ENCODE measurements around the gene NAA10. TPM values are rescaled to one million over a fixed set of nuclear protein-coding genes. Genes with fewer than 3 reads are reported as not detected.

NAA10 gene
- total and polyA plus RNA-seq, 5 donors = 61.1 to 108 (median 66.4) TPM

- no peaks in the 10 kb centered on the region for H3K4me1 ChIP-seq (ENCODE audit: control insufficient read depth, insufficient read depth, low read length)
- ATAC-seq (no peak), DNase-seq (no peak)
- 32% methylated on average over 6 of the region's 6 CpGs for WGBS
- no peak overlapping the region for H3K4me3 ChIP-seq (ENCODE audit: low read length)
- no peaks in the 10 kb centered on the region for H3K9me3 ChIP-seq (ENCODE audit: control insufficient read depth, low read length)
- no peak overlapping the region for H3K27ac ChIP-seq (ENCODE audit: low read length)
- intact Hi-C loops (cut with DNase I) = no loop called here
- no peaks in the 10 kb centered on the region for H3K27me3 ChIP-seq (ENCODE audit: control insufficient read depth, insufficient read depth)
These were observed 54.4 kb downstream of the NAA10 start for GRCh38 chrX:153880440-153880815.

GRCh38 chrX:153879741-153880439 lies 54.9 kb downstream of the NAA10 start:
- 56% methylated on average over 12 of the region's 12 CpGs for WGBS
- intact Hi-C loops (cut with DNase I) = no loop called here

More at GRCh38 chrX:153879741-153880439, 54.9 kb downstream of the NAA10 start:
- ATAC-seq (no peak), DNase-seq (no peak)
- H3K4me1 ChIP-seq (ENCODE audit: control insufficient read depth, insufficient read depth, low read length) = no peaks in the 10 kb centered on the region
- no peak overlapping the region for H3K4me3 ChIP-seq (ENCODE audit: low read length)
- no peaks in the 10 kb centered on the region for H3K9me3 ChIP-seq (ENCODE audit: control insufficient read depth, low read length)
- no peak overlapping the region for H3K27ac ChIP-seq (ENCODE audit: low read length)
- H3K27me3 ChIP-seq (ENCODE audit: control insufficient read depth, insufficient read depth) = no peaks in the 10 kb centered on the region

Small RNAs within 50 kb of the gene (microRNA-seq; reads per million reads assigned to microRNA genes)
- gene MIR3202-1 = 0 reads per million in 2 donors
- 0 reads per million in 2 donors for gene MIR3202-2

Other genes starting within 250 kb of the NAA10 start
- gene SLC6A8, start 247.1 kb downstream of the NAA10 start, total RNA-seq = 100 to 1,000 TPM; 107 to 191 (median 151) TPM
- gene SLC6A8, start 247.1 kb downstream of the NAA10 start, polyA plus RNA-seq = 131 TPM
- gene BCAP31, start 210.7 kb downstream of the NAA10 start, total RNA-seq = 100 to 1,000 TPM; 111 to 143 (median 123) TPM
- 149 TPM for gene BCAP31, start 210.7 kb downstream of the NAA10 start, polyA plus RNA-seq
- 10 to 100 TPM; 14.1 to 15.9 (median 15.5) TPM for gene ABCD1, start 210.2 kb downstream of the NAA10 start, total RNA-seq
- 11.0 TPM for gene ABCD1, start 210.2 kb downstream of the NAA10 start, polyA plus RNA-seq
- 10 to 100 TPM in 1 of 4 donors, 1 to 10 TPM in 3; 7.0 to 10.9 (median 9.5) TPM for gene PLXNB3, start 170.8 kb downstream of the NAA10 start, total RNA-seq
- gene PLXNB3, start 170.8 kb downstream of the NAA10 start, polyA plus RNA-seq = 6.8 TPM
- gene SRPK3, start 154.0 kb downstream of the NAA10 start, total RNA-seq = 10 to 100 TPM; 27.0 to 53.1 (median 39.3) TPM
- gene SRPK3, start 154.0 kb downstream of the NAA10 start, polyA plus RNA-seq = 36.5 TPM
- gene IDH3G, start 140.7 kb downstream of the NAA10 start, total RNA-seq = 10 to 100 TPM; 60.6 to 68.6 (median 66.6) TPM
- 66.9 TPM for gene IDH3G, start 140.7 kb downstream of the NAA10 start, polyA plus RNA-seq
- 100 to 1,000 TPM; 162 to 208 (median 193) TPM for gene SSR4, start 140.4 kb downstream of the NAA10 start, total RNA-seq
- 336 TPM for gene SSR4, start 140.4 kb downstream of the NAA10 start, polyA plus RNA-seq
- 1 to 10 TPM; 3.6 to 6.9 (median 5.4) TPM for gene PDZD4, start 104.5 kb downstream of the NAA10 start, total RNA-seq
- 4.1 TPM for gene PDZD4, start 104.5 kb downstream of the NAA10 start, polyA plus RNA-seq
- 10 to 100 TPM in 1 of 4 donors, 1 to 10 TPM in 3; 8.3 to 14.1 (median 9.3) TPM for gene L1CAM, start 48.9 kb downstream of the NAA10 start, total RNA-seq
- 7.3 TPM for gene L1CAM, start 48.9 kb downstream of the NAA10 start, polyA plus RNA-seq
- 1 to 10 TPM; 1.6 to 3.7 (median 2.5) TPM for gene AVPR2, start 30.4 kb downstream of the NAA10 start, total RNA-seq
- 4.1 TPM for gene AVPR2, start 30.4 kb downstream of the NAA10 start, polyA plus RNA-seq
- gene ARHGAP4, start 8.8 kb downstream of the NAA10 start, total RNA-seq = 10 to 100 TPM; 13.4 to 22.9 (median 14.9) TPM
- gene ARHGAP4, start 8.8 kb downstream of the NAA10 start, polyA plus RNA-seq = 20.5 TPM
- gene RENBP, start 9.6 kb upstream of the NAA10 start, total RNA-seq = 10 to 100 TPM; 14.0 to 17.7 (median 15.7) TPM
- 13.3 TPM for gene RENBP, start 9.6 kb upstream of the NAA10 start, polyA plus RNA-seq
- gene HCFC1, start 36.8 kb upstream of the NAA10 start, total RNA-seq = 10 to 100 TPM; 26.9 to 41.4 (median 32.9) TPM
- gene HCFC1, start 36.8 kb upstream of the NAA10 start, polyA plus RNA-seq = 17.3 TPM
- gene TMEM187, start 37.7 kb upstream of the NAA10 start, total RNA-seq = 10 to 100 TPM in 2 of 4 donors, 1 to 10 TPM in 2; 7.6 to 11.9 (median 10.4) TPM
- gene TMEM187, start 37.7 kb upstream of the NAA10 start, polyA plus RNA-seq = 6.8 TPM
- gene IRAK1, start 84.9 kb upstream of the NAA10 start, total RNA-seq = 10 to 100 TPM; 33.2 to 53.2 (median 43.0) TPM
- gene IRAK1, start 84.9 kb upstream of the NAA10 start, polyA plus RNA-seq = 28.2 TPM
- 10 to 100 TPM; 41.2 to 50.2 (median 45.2) TPM for gene MECP2, start 162.7 kb upstream of the NAA10 start, total RNA-seq
- gene MECP2, start 162.7 kb upstream of the NAA10 start, polyA plus RNA-seq = 34.9 TPM
- gene OPN1LW, start 209.2 kb upstream of the NAA10 start, total RNA-seq = not detected
- not detected for gene OPN1LW, start 209.2 kb upstream of the NAA10 start, polyA plus RNA-seq
- gene OPN1MW, start 247.6 kb upstream of the NAA10 start, total RNA-seq = not detected
- not detected for gene OPN1MW, start 247.6 kb upstream of the NAA10 start, polyA plus RNA-seq